Cardiac fibroblast (primary cell): ENCODE data around the gene SH3RF3.

Experiments used
- DNase-seq, 2 donors: peaks; one replicate each; pipeline versions ENCODE4 v3.0.0 to v3.0.0-alpha.2; 2010; ENCODE audit warnings: low read depth in 2 of 2
- H3K4me3 ChIP-seq, 2 donors: replicated peaks in 1 of 2; 1 replicate in 1 of 2; 2 replicates in 1 of 2; pipeline ENCODE4 v1.5.1; 2011; ENCODE audit warnings: low read depth in 2 of 2, low read length in 2 of 2, mild to moderate bottlenecking in 2 of 2, moderate library complexity in 1 of 2
- CTCF ChIP-seq: IDR thresholded peaks from one replicate; pipeline ENCODE4 v1.5.1; 2011; ENCODE audit warnings: low read depth, mild to moderate bottlenecking, low read length, inconsistent platforms

SH3RF3 gene

GRCh38 chr2:109246176-109246575 is 117.2 kb downstream of the SH3RF3 start:
- DNase-seq: no peak

GRCh38 chr2:109246616-109247015 is 117.6 kb downstream of the SH3RF3 start:
- no peak overlapping the region for H3K4me3 ChIP-seq
- TF ChIP-seq CTCF: no peak
- DNase-seq: no peak

More at GRCh38 chr2:109246176-109246575, 117.2 kb downstream of the SH3RF3 start:
- TF ChIP-seq CTCF: no peak
- no peak overlapping the region for H3K4me3 ChIP-seq

DNA sequence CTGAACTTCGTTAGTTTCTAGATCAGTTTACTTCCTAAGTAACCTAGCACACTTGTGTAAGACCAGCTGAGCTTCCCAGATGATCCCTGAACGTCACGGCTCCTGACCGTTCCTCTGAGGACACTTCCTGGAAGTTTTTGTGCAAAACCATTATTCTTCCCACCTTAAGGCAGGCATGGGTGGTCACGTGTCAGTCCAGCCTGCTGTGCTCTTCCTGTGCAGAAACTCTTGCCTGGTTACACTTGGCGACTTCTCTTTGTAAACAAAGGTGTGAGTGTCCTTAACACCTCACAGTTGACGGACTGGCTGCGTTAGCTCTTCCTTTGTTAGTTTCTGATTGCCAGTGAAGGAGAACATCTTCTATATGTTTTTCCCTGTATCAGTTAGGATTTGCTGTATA is 118.3 kb downstream of the SH3RF3 start:
- no peak overlapping the region for H3K4me3 ChIP-seq
- TF ChIP-seq CTCF: no peak
- DNase-seq: no peak

DNA sequence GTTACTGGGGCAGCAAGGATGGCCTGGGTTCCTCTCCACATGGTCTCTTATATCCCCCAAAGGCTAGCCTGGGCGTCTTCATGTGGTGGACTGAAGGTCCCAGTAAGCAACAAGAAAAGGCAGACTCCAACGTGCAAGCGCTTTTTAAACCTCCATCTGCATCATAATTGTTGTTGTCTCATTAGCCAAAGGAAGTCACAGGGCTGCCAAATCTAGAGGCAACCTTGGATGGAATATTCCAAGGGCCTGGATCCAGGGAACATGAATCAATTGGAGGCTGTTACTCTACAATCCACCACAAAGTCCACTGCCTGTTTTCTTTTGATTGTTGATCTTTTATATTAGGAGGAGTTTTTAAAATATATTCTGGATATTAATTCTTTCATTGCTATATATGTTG is 118.8 kb downstream of the SH3RF3 start:
- no peak for TF ChIP-seq CTCF
- peak in 1 of 2 donors; percentile 45 for DNase-seq
- H3K4me3 ChIP-seq: no peak overlapping the region

GRCh38 chr2:109248590-109248989 is 119.6 kb downstream of the SH3RF3 start:
- DNase-seq: no peak

DNA sequence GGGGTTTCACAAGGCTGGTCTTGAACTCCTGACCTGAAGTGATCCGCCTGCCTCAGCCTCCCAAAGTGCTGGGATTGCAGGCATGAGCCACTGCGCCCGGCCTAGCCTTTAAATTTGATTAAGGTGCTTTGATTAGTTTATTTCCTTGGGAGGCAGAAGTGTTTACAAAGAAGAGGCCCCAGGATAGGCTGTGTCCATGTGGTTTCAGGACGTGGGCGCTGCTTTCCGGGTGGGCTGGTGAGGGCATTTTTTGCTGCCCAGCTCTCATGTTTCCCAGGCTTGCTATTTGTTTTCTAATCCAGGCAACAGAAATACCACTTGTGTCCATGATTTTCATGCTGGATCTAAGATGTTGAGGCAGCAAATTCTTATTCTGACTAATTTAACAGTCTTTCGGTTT is 124.2 kb downstream of the SH3RF3 start:
- TF ChIP-seq CTCF: no peak
- no peak for DNase-seq
- H3K4me3 ChIP-seq: no peak overlapping the region

More at GRCh38 chr2:109248590-109248989, 119.6 kb downstream of the SH3RF3 start:
- no peak for TF ChIP-seq CTCF
- H3K4me3 ChIP-seq: no peak overlapping the region

DNA sequence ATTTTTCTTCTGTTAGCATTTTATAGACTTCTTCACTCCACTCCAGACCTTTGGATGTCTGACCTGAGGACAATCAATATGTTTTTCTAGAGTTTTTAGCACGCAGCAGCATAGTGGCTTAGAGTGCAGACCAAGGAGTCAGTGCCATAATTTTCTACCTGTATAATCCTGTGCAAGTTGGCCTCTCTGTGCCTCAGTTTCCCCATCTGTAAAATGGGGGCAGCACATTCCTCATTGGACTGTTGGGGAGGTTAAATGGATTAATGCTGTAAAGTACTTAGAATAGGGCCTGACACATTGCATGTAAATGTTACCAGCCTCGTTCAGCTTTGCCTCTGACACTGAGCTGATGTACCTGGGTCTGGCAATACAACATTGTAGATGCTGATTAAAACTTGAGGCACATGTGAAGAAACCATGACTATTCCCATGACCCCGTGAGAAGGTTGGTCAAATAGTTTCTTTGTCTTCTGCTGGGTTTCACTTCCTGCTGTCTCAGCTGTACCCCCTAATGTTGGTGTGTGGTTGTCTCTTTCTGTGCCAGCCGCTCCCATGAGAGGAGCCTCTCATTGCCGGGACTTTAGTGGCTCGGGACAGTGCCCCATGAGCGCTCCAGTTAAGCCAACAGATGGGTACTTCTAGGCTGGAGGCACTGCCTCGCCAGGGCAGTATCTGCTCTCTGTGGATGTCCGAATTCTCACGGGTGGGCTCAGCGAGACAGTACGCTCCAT is 125.3 kb downstream of the SH3RF3 start:
- no peak for DNase-seq
- no peak for TF ChIP-seq CTCF
- no peak overlapping the region for H3K4me3 ChIP-seq
